H1 (cell line): ENCODE results near the gene STH. TPM values are rescaled to one million over a fixed set of nuclear protein-coding genes. Genes with fewer than 3 reads are reported as not detected.

Source experiments
- CTCF ChIA-PET: fragments of 300-600 bp; sonication (Branson Sonifier 250); formaldehyde crosslinking; loops from one replicate; lab custom pipeline; 2021; ENCODE audit not compliant: partially characterized antibody; lab: Charles Lee
- POLR2A ChIA-PET: fragments of 300-600 bp; sonication (Branson Sonifier 250); formaldehyde crosslinking; loops from one replicate; lab custom pipeline; 2021; ENCODE audit warnings: inconsistent platforms; ENCODE audit not compliant: partially characterized antibody; lab: Charles Lee
- DNase-seq, 2 experiments: peaks; one replicate each; pipeline versions ENCODE4 v3.0.0 to v3.0.0-alpha.2; 2010 to 2022; ENCODE audit warnings: low spot score in 2 of 2, low read depth in 1 of 2, mixed read lengths in 1 of 2
- FAIRE-seq: peaks from 2 replicates; lab custom pipeline; 2011; peaks lifted over from hg19 to GRCh38; lab: Jason Lieb, UNC
- H2AFZ ChIP-seq: 2 replicates; pipeline ENCODE4 v1.8.1; 2012; ENCODE audit warnings: low read length, inconsistent platforms
- H2AK5ac ChIP-seq: 2 replicates; pipeline ENCODE4 v1.6.1; 2013; ENCODE audit warnings: low read depth, low read length
- H2BK120ac ChIP-seq: replicated peaks from 2 replicates; pipeline ENCODE3; 2013; ENCODE audit warnings: low read depth, low read length, inconsistent platforms
- H2BK12ac ChIP-seq: 2 replicates; pipeline ENCODE4 v1.6.1; 2013; ENCODE audit warnings: low read depth, low read length
- H2BK15ac ChIP-seq: 2 replicates; pipeline ENCODE4 v1.6.1; 2013; ENCODE audit warnings: low read length
- H2BK20ac ChIP-seq: 2 replicates; pipeline ENCODE4 v1.6.1; 2013; ENCODE audit warnings: low read length
- H2BK5ac ChIP-seq: 2 replicates; pipeline ENCODE4 v1.6.1; 2013; ENCODE audit warnings: low read depth, low read length
- H3K14ac ChIP-seq: 2 replicates; pipeline ENCODE4 v1.6.1; 2013; ENCODE audit warnings: inconsistent platforms; ENCODE audit not compliant: insufficient read length
- H3K18ac ChIP-seq: 2 replicates; pipeline ENCODE4 v1.6.1; 2013; ENCODE audit warnings: low read length; ENCODE audit errors: extremely low read depth
- H3K23ac ChIP-seq: 2 replicates; pipeline ENCODE4 v1.6.1; 2013; ENCODE audit warnings: inconsistent platforms; ENCODE audit not compliant: insufficient read length
- H3K23me2 ChIP-seq: 2 replicates; pipeline ENCODE4 v1.6.1; 2013; ENCODE audit warnings: low read depth, low read length
- H3K27ac ChIP-seq: 2 replicates; pipeline ENCODE4 v1.6.1; 2011; ENCODE audit warnings: low read depth, low read length, inconsistent platforms
- H3K27me3 ChIP-seq, 4 experiments: replicated peaks in 1 of 4; 1 replicate in 1 of 4; 2 replicates in 3 of 4; pipeline versions ENCODE4 v1.6.1 to v1.8.1; 2011 to 2013; ENCODE audit warnings: low read length in 3 of 4, mild to moderate bottlenecking in 3 of 4, inconsistent platforms in 2 of 4, mixed read lengths in 2 of 4, moderate library complexity in 1 of 4; ENCODE audit not compliant: control insufficient read depth in 3 of 4, insufficient read depth in 3 of 4; ENCODE audit errors: extremely low read depth in 1 of 4
- H3K36me3 ChIP-seq, 4 experiments: 2 replicates each; pipeline versions ENCODE4 v1.6.1 to v1.8.1; 2011 to 2013; ENCODE audit warnings: mild to moderate bottlenecking in 4 of 4, low read length in 3 of 4, moderate library complexity in 2 of 4, control low read depth in 1 of 4, inconsistent platforms in 1 of 4; ENCODE audit not compliant: insufficient read depth in 4 of 4, control insufficient read depth in 2 of 4
- H3K4ac ChIP-seq: replicated peaks from 2 replicates; pipeline ENCODE3; 2013; ENCODE audit warnings: low read length, low read depth, mixed read lengths, inconsistent platforms; ENCODE audit not compliant: insufficient read length
- H3K4me1 ChIP-seq, 4 experiments: replicated peaks in 1 of 4; 1 replicate in 1 of 4; 2 replicates in 3 of 4; pipeline versions ENCODE4 v1.6.1 to v1.8.1; 2011 to 2013; ENCODE audit warnings: low read length in 3 of 4, inconsistent platforms in 2 of 4, mixed read lengths in 1 of 4; ENCODE audit not compliant: insufficient read depth in 4 of 4, control insufficient read depth in 3 of 4
- H3K4me2 ChIP-seq, 2 experiments: 2 replicates each; pipeline versions ENCODE4 v1.6.1 to v1.8.1; 2011 to 2013; ENCODE audit warnings: low read depth in 2 of 2, low read length in 2 of 2, control low read depth in 1 of 2, inconsistent platforms in 1 of 2, mild to moderate bottlenecking in 1 of 2; ENCODE audit not compliant: insufficient read depth in 1 of 2
- H3K4me3 ChIP-seq, 4 experiments: fragments of 200-600, 300-600 bp in 1 of 4; sonication (generic), shearing (Covaris generic), sonication (Bioruptor Twin) in 1 of 4; 2 replicates each; pipeline versions ENCODE4 v1.5.1 to v1.8.1; 2011 to 2016; ENCODE audit warnings: low read length in 4 of 4, low read depth in 3 of 4, control low read depth in 2 of 4, inconsistent platforms in 2 of 4, mild to moderate bottlenecking in 2 of 4, mixed read lengths in 1 of 4, moderate library complexity in 1 of 4; ENCODE audit not compliant: insufficient read depth in 2 of 4; ENCODE audit errors: extremely low read depth in 1 of 4
- H3K56ac ChIP-seq: replicated peaks from 2 replicates; pipeline ENCODE3; 2013; ENCODE audit warnings: low read depth, mild to moderate bottlenecking, mixed read lengths, low read length, inconsistent platforms; ENCODE audit not compliant: insufficient read length
- H3K79me1 ChIP-seq: 2 replicates; pipeline ENCODE4 v1.6.1; 2013; ENCODE audit warnings: low read depth, low read length, control low read depth
- H3K79me2 ChIP-seq, 2 experiments: 2 replicates each; pipeline versions ENCODE4 v1.6.1 to v1.8.1; 2012 to 2013; ENCODE audit warnings: low read length in 2 of 2, mild to moderate bottlenecking in 2 of 2, inconsistent platforms in 1 of 2; ENCODE audit not compliant: insufficient read depth in 2 of 2, control insufficient read depth in 1 of 2
- H3K9ac ChIP-seq, 4 experiments: replicated peaks in 1 of 4; 1 replicate in 1 of 4; 2 replicates in 3 of 4; pipeline versions ENCODE4 v1.6.1 to v1.8.1; 2011 to 2013; ENCODE audit warnings: low read depth in 3 of 4, low read length in 3 of 4, control low read depth in 2 of 4, mild to moderate bottlenecking in 2 of 4, moderate library complexity in 2 of 4, inconsistent platforms in 1 of 4; ENCODE audit errors: extremely low read depth in 1 of 4
- H3K9me3 ChIP-seq, 2 experiments: 2 replicates each; pipeline versions ENCODE4 v1.6.1 to v1.8.1; 2012 to 2013; ENCODE audit warnings: mild to moderate bottlenecking in 2 of 2, moderate library complexity in 2 of 2, control low read depth in 1 of 2, inconsistent platforms in 1 of 2, low read depth in 1 of 2, low read length in 1 of 2, mixed read lengths in 1 of 2; ENCODE audit not compliant: insufficient read depth in 2 of 2
- H4K20me1 ChIP-seq, 2 experiments: replicated peaks in 1 of 2; 2 replicates each; pipeline versions ENCODE3 to v1.8.1; 2011 to 2013; ENCODE audit warnings: inconsistent platforms in 2 of 2, low read length in 2 of 2, mild to moderate bottlenecking in 1 of 2; ENCODE audit not compliant: insufficient read depth in 2 of 2, control insufficient read depth in 1 of 2
- H4K5ac ChIP-seq: 2 replicates; pipeline ENCODE4 v1.6.1; 2013; ENCODE audit warnings: low read length, low read depth, mixed read lengths, inconsistent platforms; ENCODE audit not compliant: insufficient read length
- H4K8ac ChIP-seq: 2 replicates; pipeline ENCODE4 v1.8.0; 2013; ENCODE audit warnings: mild to moderate bottlenecking, moderate library complexity, low read length, inconsistent platforms; ENCODE audit not compliant: insufficient read depth; ENCODE audit errors: extremely low read depth
- H4K91ac ChIP-seq: replicated peaks from 2 replicates; pipeline ENCODE3; 2013; ENCODE audit warnings: low read length, mixed read lengths, inconsistent platforms; ENCODE audit not compliant: insufficient read length
- BCL11A ChIP-seq, 2 experiments: IDR thresholded peaks; one replicate each; pipeline ENCODE4 v1.6.1; 2011; ENCODE audit warnings: low read depth in 2 of 2, low read length in 2 of 2, mild to moderate bottlenecking in 2 of 2
- CEBPB ChIP-seq: IDR thresholded peaks from 2 replicates; pipeline ENCODE4 v1.6.1; 2012; ENCODE audit warnings: low read depth, low read length
- GTF2F1 ChIP-seq: IDR thresholded peaks from 2 replicates; pipeline ENCODE4 v1.6.1; 2012; ENCODE audit warnings: low read depth, low read length, improper control_type of control experiment, borderline replicate concordance
- KDM1A ChIP-seq: fragments of 200-600, 300-600 bp; sonication (generic); IDR thresholded peaks from 2 replicates; pipeline ENCODE4 v1.7.1; 2016; ENCODE audit warnings: mild to moderate bottlenecking, low read length, borderline replicate concordance
- RAD21 ChIP-seq, 2 experiments: IDR thresholded peaks in 1 of 2; conservative IDR thresholded peaks in 1 of 2; 2 replicates each; pipeline ENCODE4 v1.6.1; 2011; ENCODE audit warnings: low read depth in 2 of 2, low read length in 2 of 2, improper control_type of control experiment in 1 of 2, inconsistent platforms in 1 of 2, mild to moderate bottlenecking in 1 of 2, moderate library complexity in 1 of 2
- SP2 ChIP-seq: IDR thresholded peaks from 2 replicates; pipeline ENCODE4 v1.6.1; 2012; ENCODE audit warnings: mild to moderate bottlenecking, low read length, inconsistent platforms
- TAF7 ChIP-seq: optimal IDR thresholded peaks from 2 replicates; pipeline ENCODE3; 2011; ENCODE audit warnings: low read depth, mild to moderate bottlenecking, inconsistent platforms, low read length, moderate library complexity, borderline replicate concordance
- WGBS, 2 experiments: shearing (Covaris generic) in 1 of 2; methylation state at CpG; one replicate each; pipeline versions ENCODE4 v1.1.6 to v1.1.7; 2013 to 2015; ENCODE audit warnings: low lambda C conversion rate in 2 of 2, mixed read lengths in 2 of 2, inconsistent platforms in 1 of 2, low coverage in 1 of 2, missing lambda C conversion rate in 1 of 2; ENCODE audit not compliant: insufficient replicate concordance in 2 of 2, insufficient coverage in 1 of 2, insufficient read length in 1 of 2; ENCODE audit errors: extremely low coverage in 1 of 2, missing lambda C conversion rate in 1 of 2; 5-methylcytosine and 5-hydroxymethylcytosine counted together
- polyA plus RNA-seq, 7 experiments: library from polyadenylated mRNA; depleted of rRNA in 3 of 7; stranded (reverse) in 5 of 7; unstranded in 2 of 7; fragments of >200 nt in 5 of 7; fragments of 200-250 nt in 2 of 7; gene quantifications; 1 replicate in 5 of 7; 2 replicates in 1 of 7; 4 replicates in 1 of 7; pipeline versions ENCODE4 v1.2.1 to v1.2.3, GENCODE V29; 2011 to 2013; ENCODE audit warnings: missing spikeins in 2 of 7, mixed read lengths in 2 of 7
- total RNA-seq: library from RNA; stranded (reverse); fragmentation: NEBNext Ultra II Directional; extraction: Animal tissue kit (Norgen Biotek cat#: 25700); gene quantifications from 2 replicates; pipeline ENCODE4 v1.2.1, GENCODE V29; 2021

Gene STH
- total and polyA plus RNA-seq, 2 of the 8 experiments (the other 6 are each of a cell fraction or from before 2014, with no cell fraction given), result not detected

DNA sequence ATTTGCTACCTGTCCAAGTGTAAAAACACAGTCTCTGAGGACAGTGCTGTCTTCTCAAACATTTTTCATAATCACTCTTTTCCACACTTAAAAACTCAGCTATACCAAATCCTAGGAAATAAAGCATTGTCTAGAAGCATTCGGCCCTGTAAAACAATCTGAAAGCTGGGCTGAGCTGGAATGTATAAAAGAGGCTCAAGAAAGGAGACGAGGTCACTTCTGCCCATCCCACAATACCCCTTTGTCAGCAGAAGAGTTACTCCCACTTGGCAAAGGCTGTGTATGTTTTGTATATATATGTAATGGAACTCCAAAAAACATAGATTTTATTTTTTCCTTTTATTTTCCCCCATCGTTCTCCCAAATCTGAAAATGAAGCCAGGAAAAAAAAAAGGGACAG, 43.9 kb downstream of the STH start:
- Histone ChIP-seq H3K14ac (no peak overlapping the region), H2BK5ac (no peak overlapping the region), H4K91ac (no peak overlapping the region), H3K36me3 (peaks cover 32 to 69% (median 48%) of the 10 kb centered on the region in 4 experiments), H3K27ac (no peak overlapping the region), H2BK12ac (no peak overlapping the region), H3K23me2 (no peaks in the 10 kb centered on the region), H3K18ac (no peak overlapping the region), H3K79me2 (peaks cover 0 to 12% of the 10 kb centered on the region in 2 experiments; a peak in 1 of 4 replicates), H3K9me3 (no peaks in the 10 kb centered on the region), H3K4me3 (no peak overlapping the region), H2BK15ac (no peak overlapping the region), H3K9ac (no peak overlapping the region), H2BK20ac (no peak overlapping the region), H4K8ac (no peak overlapping the region), H3K4me2 (no peak overlapping the region), H3K23ac (no peak overlapping the region), H3K79me1 (no peaks in the 10 kb centered on the region; the same call in 1 of the 2 replicates), H2AFZ (no peak overlapping the region), H3K27me3 (no peaks in the 10 kb centered on the region), H4K5ac (no peak overlapping the region), H3K4ac (no peak overlapping the region), H3K4me1 (no peaks in the 10 kb centered on the region), H2AK5ac (no peak overlapping the region), H2BK120ac (no peak overlapping the region), H4K20me1 (peaks cover 0 to 10% of the 10 kb centered on the region in 2 experiments), H3K56ac (no peak overlapping the region)
- no peak for FAIRE-seq
- CTCF ChIA-PET, result interaction anchor here (0.6 to 6.2 kb wide), 11 partner anchors 9 to 235 kb away, joined by 3 to 56 read pairs (median 3); partner anchors contain the start of gene KANSL1
- no peak for DNase-seq
- TF ChIP-seq SP2 (no peak), GTF2F1 (no peak), RAD21 (IDR thresholded peaks at IDR 0.05 in 1 of 2, conservative IDR thresholded peaks at IDR 0.05 in 1 of 2; ENCODE audit: low read depth in 2 of 2, low read length in 2 of 2) (no peak), CEBPB (no peak), BCL11A (IDR thresholded peaks at IDR 0.05; ENCODE audit: low read depth in 2 of 2, low read length in 2 of 2) (no peak), TAF7 (no peak), KDM1A (no peak)
- 85% methylated on average over 3 of the region's 3 CpGs; no CpG with 5 or more reads in 1 of the 2 experiments for WGBS, 2 experiments
- POLR2A ChIA-PET, result interaction anchor here (0.7 to 0.8 kb wide), 2 partner anchors 15 to 460 kb away, joined by 3 read pairs; no protein-coding TSS in a partner anchor
